ENCODE data around the gene RSPH9. TPM values are rescaled to one million over a fixed set of nuclear protein-coding genes. Genes with fewer than 3 reads are reported as not detected.
A peak's percentile ranks its signal among the peaks of the same experiment; 100 is the strongest.

Gene RSPH9
- total RNA-seq, 1 experiment from 2014 or later = not detected

DNA sequence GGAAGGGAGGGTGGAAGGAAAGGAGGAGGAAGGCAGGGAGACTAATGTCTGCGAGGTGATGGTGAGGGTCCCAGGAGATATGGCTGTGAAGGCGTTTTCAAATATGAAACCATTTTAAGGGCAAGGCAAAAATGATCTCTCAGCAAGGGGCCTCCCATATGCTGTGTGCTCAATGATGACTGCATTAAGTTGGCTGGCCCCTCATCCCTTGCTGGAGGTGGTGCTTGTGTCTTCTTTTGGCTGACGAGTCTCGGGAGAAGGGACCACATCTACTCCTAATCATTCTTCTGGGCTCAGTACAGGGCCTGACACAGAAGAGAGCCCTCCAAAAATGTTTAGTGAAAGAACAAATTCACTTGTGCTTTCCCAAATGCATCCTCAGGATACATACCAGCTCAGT is 65.7 kb downstream of the RSPH9 start:
- DNase-seq (ENCODE audit: low read depth) = no peak

DNA sequence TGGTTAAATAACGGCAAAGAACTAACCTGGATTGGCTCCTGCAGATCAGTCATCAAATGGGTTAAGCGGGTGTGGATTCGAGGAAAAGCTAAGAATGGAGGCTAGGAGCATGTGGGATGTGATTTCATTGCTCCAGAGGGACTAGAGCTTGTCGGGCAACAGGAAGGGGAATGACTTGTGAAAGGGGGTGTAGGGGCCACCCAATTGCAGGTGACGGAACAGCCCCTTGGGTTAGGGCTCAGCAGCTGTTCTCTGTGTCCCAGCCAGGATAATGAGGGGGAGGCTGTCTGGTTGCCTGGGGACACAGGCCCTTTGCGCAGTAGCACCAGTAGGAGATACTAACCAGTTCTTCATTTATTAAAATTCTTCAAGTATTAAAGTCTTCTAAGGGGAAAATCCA is 67.7 kb downstream of the RSPH9 start:
- DNase-seq (ENCODE audit: low read depth) = no peak

GRCh38 chr6:43713643-43714310 is 68.9 kb downstream of the RSPH9 start:
- DNase-seq (ENCODE audit: low read depth) = no peak

DNA sequence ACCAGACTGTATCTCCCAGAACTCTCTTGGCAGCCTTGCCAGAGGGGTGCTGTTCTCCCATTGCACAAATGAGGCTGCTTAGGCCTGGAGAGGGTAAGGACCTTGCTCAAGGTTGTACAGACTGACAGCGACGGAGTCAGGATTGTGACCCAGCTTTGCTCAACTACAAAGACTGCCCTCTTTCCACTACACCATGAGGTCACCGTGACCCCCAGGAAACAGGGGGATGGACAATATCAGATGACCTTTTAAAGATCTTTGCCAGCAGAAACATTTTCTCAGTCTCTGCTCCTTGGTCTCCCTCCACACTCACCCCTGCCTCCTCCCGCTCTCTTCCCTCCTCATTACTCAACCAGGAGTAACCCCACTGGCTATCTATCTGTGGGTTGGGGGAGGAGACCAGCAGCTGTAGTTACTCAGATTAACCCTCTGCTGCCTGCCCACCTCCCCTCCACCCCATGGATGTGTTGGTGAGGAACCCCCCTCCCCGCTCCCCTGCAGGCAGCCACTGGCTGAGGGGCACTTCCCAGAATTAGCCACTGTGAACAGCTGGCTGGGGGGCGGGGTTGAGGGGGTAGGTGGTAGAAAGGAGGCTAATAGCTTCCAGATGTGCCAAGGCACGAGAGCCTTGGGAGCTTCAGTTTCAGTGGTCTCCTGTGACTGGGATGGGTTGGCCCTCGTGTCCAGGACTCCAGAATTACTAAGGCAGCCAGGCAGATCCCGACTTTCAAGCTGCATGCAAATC is 69.6 kb downstream of the RSPH9 start:
- peak; percentile 25 for DNase-seq (ENCODE audit: low read depth)

- no peak for DNase-seq (ENCODE audit: low read depth)
Measured at GRCh38 chr6:43715056-43715788, 70.4 kb downstream of the RSPH9 start.

GRCh38 chr6:43716099-43716498 is 71.3 kb downstream of the RSPH9 start:
- DNase-seq (ENCODE audit: low read depth) = no peak

DNA sequence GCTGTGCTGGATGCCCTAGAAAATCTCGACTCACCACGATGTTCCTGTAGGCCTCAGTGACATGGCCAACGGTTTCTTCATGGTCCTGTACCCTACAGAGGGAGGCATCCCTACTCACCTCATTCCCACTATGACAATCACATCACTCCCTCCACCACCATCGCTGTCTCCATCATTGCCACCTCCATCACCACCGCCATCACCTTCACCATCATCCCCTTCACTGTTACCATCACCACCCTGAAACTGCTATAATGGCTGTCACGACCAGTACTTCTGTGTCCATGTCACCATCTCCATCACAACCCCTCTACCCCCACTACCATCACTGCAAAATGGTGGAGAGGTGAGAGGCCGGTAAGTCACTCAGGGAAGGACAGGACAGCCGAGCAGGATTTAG is 72.6 kb downstream of the RSPH9 start:
- no peak for DNase-seq (ENCODE audit: low read depth)

DNA sequence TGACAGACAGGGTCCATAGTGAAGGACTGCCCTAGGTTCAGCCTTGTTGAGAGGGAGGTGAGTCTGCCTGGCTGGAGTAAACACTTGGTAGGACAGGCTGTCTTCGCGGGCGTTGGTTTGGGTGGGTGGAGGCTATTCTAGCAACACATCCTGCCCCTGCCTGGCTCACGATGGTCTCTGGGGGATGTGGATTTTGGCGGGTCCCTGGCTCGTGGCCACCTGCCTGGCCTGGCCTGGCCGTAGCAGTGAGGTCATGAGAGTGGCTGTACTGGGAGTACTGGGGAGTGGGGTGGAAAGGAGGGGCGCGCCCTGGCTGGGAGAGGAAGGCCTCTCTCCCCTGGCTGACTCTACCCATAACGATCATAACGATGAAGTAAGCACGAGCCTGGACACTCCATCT is 73.0 kb downstream of the RSPH9 start:
- no peak for DNase-seq (ENCODE audit: low read depth)

DNA sequence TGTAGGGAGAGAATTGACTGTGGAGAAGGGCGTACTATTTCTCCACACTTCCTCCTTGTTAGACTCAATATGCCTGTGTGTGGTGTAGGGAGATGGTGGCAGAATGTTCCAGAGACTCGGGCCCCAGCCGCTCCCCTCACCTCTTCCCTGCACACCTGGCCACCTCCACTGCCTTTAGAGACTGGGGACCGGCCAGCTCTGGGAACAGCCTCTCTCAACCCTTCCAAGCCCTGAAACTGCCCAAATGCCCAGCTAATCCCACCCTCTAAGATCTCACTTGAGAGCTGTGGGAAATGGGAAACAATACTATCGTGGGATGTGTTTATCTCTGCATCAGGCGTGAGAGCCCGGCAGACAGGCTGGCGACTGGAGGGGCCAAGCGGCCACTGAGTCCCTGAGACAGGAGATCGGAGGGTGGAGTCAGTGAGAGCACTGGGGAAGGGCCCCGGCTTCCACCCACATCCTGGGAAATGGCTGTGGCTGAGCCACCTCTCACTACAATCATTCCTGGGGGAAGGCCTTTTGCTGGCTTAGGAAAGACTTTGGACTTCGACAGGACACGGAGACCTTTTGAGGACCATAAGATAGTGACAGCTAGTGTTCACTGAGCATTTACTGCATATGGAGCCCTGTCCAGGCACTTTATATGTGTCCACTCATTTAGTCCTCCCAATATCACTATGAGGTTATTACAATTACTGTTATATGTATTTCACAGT is 73.7 kb downstream of the RSPH9 start:
- DNase-seq (ENCODE audit: low read depth) = no peak

GRCh38 chr6:43719511-43719910 is 74.7 kb downstream of the RSPH9 start:
- DNase-seq (ENCODE audit: low read depth) = no peak

GRCh38 chr6:43720999-43721398 is 76.2 kb downstream of the RSPH9 start:
- DNase-seq (ENCODE audit: low read depth) = no peak

Other genes with a start within 250 kb of the RSPH9 start
- 14.9 and 15.7 TPM in 2 replicates for gene ABCC10, start 217.5 kb upstream of the RSPH9 start, total RNA-seq (2014; rRNA removed)
- gene DLK2, start 189.5 kb upstream of the RSPH9 start, total RNA-seq (2014; rRNA removed) = 2.4 and 4.4 TPM in 2 replicates
- gene TJAP1, start 167.5 kb upstream of the RSPH9 start, total RNA-seq (2014; rRNA removed) = 27.0 and 32.8 TPM in 2 replicates
- gene LRRC73, start 134.7 kb upstream of the RSPH9 start, total RNA-seq (2014; rRNA removed) = 1.2 TPM in 2 replicates
- gene YIPF3, start 128.1 kb upstream of the RSPH9 start, total RNA-seq (2014; rRNA removed) = 161 and 168 TPM in 2 replicates
- gene POLR1C, start 127.9 kb upstream of the RSPH9 start, total RNA-seq (2014; rRNA removed) = 44.8 and 53.9 TPM in 2 replicates
- gene XPO5, start 69.0 kb upstream of the RSPH9 start, total RNA-seq (2014; rRNA removed) = 33.8 and 34.2 TPM in 2 replicates
- 45.9 and 71.0 TPM in 2 replicates for gene POLH, start 68.9 kb upstream of the RSPH9 start, total RNA-seq (2014; rRNA removed)
- 44.1 and 45.5 TPM in 2 replicates for gene GTPBP2, start 15.8 kb upstream of the RSPH9 start, total RNA-seq (2014; rRNA removed)
- 28.3 and 34.4 TPM in 2 replicates for gene MAD2L1BP, start 9.2 kb upstream of the RSPH9 start, total RNA-seq (2014; rRNA removed)
- gene MRPS18A, start 42.8 kb downstream of the RSPH9 start, total RNA-seq (2014; rRNA removed) = 36.3 and 37.1 TPM in 2 replicates
- 323 and 326 TPM in 2 replicates for gene VEGFA, start 125.2 kb downstream of the RSPH9 start, total RNA-seq (2014; rRNA removed)

All from LHCN-M2 (cell line).